Activated CD8-positive, alpha-beta T cell treated with anti-CD3 and anti-CD28 coated beads, Interleukin-2, amount 10 ng/mL, durations not matched to agents 7 days and 5 days (primary cell): ENCODE results near the gene PVALEF. TPM values are rescaled to one million over a fixed set of nuclear protein-coding genes. Genes with fewer than 3 reads are reported as not detected.
"Not testable (repeated sequence)": the region's sequence is repeated elsewhere in the genome, so short reads cannot be mapped to it uniquely, and the experiment has no call there.

ENCODE experiments used
- ATAC-seq: fragments of 150-1000 bp; cut with Tn5 transposase; one replicate; pipeline ENCODE4 v1.10.0; 2021; ENCODE audit warnings: moderate library complexity
- CTCF ChIA-PET: fragments of 350-600 bp; sonication (Branson Sonifier 250); formaldehyde crosslinking; loops from one replicate; lab custom pipeline; 2021; ENCODE audit warnings: antibody characterized with exemption; lab: Charles Lee
- POLR2A ChIA-PET: fragments of 350-600 bp; sonication (Branson Sonifier 250); formaldehyde crosslinking; loops from one replicate; lab custom pipeline; 2021; ENCODE audit warnings: antibody characterized with exemption; lab: Charles Lee
- DNase-seq: peaks from one replicate; pipeline ENCODE4 v3.0.0-alpha.2; 2020
- H3K27ac Mint-ChIP-seq: one replicate; pipeline ENCODE4 v1.8.0; 2021; ENCODE audit warnings: mild to moderate bottlenecking, mixed read lengths
- H3K27me3 Mint-ChIP-seq: one replicate; pipeline ENCODE4 v1.8.0; 2021; ENCODE audit warnings: low read depth, mixed read lengths
- H3K36me3 Mint-ChIP-seq: one replicate; pipeline ENCODE4 v1.8.0; 2021; ENCODE audit warnings: low read depth, mixed read lengths
- H3K4me1 Mint-ChIP-seq: one replicate; pipeline ENCODE4 v1.8.0; 2021; ENCODE audit warnings: low read depth, mixed read lengths
- H3K4me3 Mint-ChIP-seq: one replicate; pipeline ENCODE4 v1.8.0; 2021; ENCODE audit warnings: mild to moderate bottlenecking, mixed read lengths
- H3K9me3 Mint-ChIP-seq: one replicate; pipeline ENCODE4 v1.8.0; 2022; ENCODE audit warnings: mixed read lengths; ENCODE audit not compliant: insufficient read depth
- total RNA-seq, 2 experiments: library from RNA; stranded (reverse); gene quantifications; one replicate each; pipeline ENCODE4 v1.2.3, GENCODE V29; 2021

PVALEF gene
- total RNA-seq, 2 experiments from 2014 or later = not detected

GRCh38 chr17:81150377-81151077, 14.8 kb upstream of the PVALEF start:
- H3K4me1 Mint-ChIP-seq = no peaks in the 10 kb centered on the region
- no peaks in the 10 kb centered on the region for H3K9me3 Mint-ChIP-seq
- no peak for ATAC-seq
- no peak overlapping the region for H3K4me3 Mint-ChIP-seq
- POLR2A ChIA-PET = interaction anchor here (0.7 kb wide), 1 partner anchor 15 kb away, joined by 3 read pairs; the partner anchor contains the start of gene PVALEF
- H3K27ac Mint-ChIP-seq = no peak overlapping the region
- no peaks in the 10 kb centered on the region for H3K36me3 Mint-ChIP-seq
- CTCF ChIA-PET = no interaction called here
- H3K27me3 Mint-ChIP-seq = no peaks in the 10 kb centered on the region
- DNase-seq = no peak

GRCh38 chr17:81151278-81151677, 14.0 kb upstream of the PVALEF start:
- Mint-ChIP-seq H3K4me3 (no peak overlapping the region), H3K27me3 (no peaks in the 10 kb centered on the region), H3K36me3 (no peaks in the 10 kb centered on the region), H3K4me1 (no peaks in the 10 kb centered on the region), H3K27ac (no peak overlapping the region), H3K9me3 (no peaks in the 10 kb centered on the region)
- POLR2A ChIA-PET = no interaction called here
- ATAC-seq = no peak
- CTCF ChIA-PET = interaction anchor here (1.0 kb wide), 1 partner anchor 17 kb away, joined by 3 read pairs; no protein-coding TSS in a partner anchor
- DNase-seq = no peak

GRCh38 chr17:81152288-81152828, 12.9 kb upstream of the PVALEF start:
- ATAC-seq = no peak
- ChIA-PET POLR2A (interaction anchor here (0.6 kb wide), 1 partner anchor 41 kb away, joined by 3 read pairs; no protein-coding TSS in a partner anchor), CTCF (no interaction called here)
- Mint-ChIP-seq H3K27me3 (no peaks in the 10 kb centered on the region), H3K27ac (no peak overlapping the region), H3K9me3 (no peaks in the 10 kb centered on the region), H3K36me3 (no peaks in the 10 kb centered on the region), H3K4me3 (no peak overlapping the region), H3K4me1 (no peaks in the 10 kb centered on the region)
- no peak for DNase-seq

- Mint-ChIP-seq H3K27ac (no peak overlapping the region), H3K4me1 (no peaks in the 10 kb centered on the region), H3K27me3 (no peaks in the 10 kb centered on the region), H3K36me3 (no peaks in the 10 kb centered on the region), H3K4me3 (no peak overlapping the region), H3K9me3 (no peaks in the 10 kb centered on the region)
- ChIA-PET CTCF (no interaction called here), POLR2A (no interaction called here)
- DNase-seq = no peak
- ATAC-seq = no peak
These were observed 11.9 kb upstream of the PVALEF start for GRCh38 chr17:81153340-81153803.

GRCh38 chr17:81154016-81154415, 11.3 kb upstream of the PVALEF start:
- H3K4me1 Mint-ChIP-seq, DNase-seq, H3K9me3 Mint-ChIP-seq, POLR2A ChIA-PET, H3K36me3 Mint-ChIP-seq, H3K27ac Mint-ChIP-seq, CTCF ChIA-PET, H3K4me3 Mint-ChIP-seq, ATAC-seq, H3K27me3 Mint-ChIP-seq: not testable (repeated sequence)

GRCh38 chr17:81154961-81155360, 10.3 kb upstream of the PVALEF start:
- ATAC-seq = no peak
- Mint-ChIP-seq H3K27me3 (no peaks in the 10 kb centered on the region), H3K4me3 (no peak overlapping the region), H3K36me3 (no peaks in the 10 kb centered on the region), H3K4me1 (peaks cover 1% of the 10 kb centered on the region), H3K9me3 (no peaks in the 10 kb centered on the region), H3K27ac (no peak overlapping the region)
- POLR2A ChIA-PET = no interaction called here
- DNase-seq = no peak
- CTCF ChIA-PET = no interaction called here

- no peaks in the 10 kb centered on the region for H3K36me3 Mint-ChIP-seq
- ATAC-seq (no peak), DNase-seq (no peak)
- H3K27me3 Mint-ChIP-seq = no peaks in the 10 kb centered on the region
- no peak overlapping the region for H3K27ac Mint-ChIP-seq
- no peaks in the 10 kb centered on the region for H3K9me3 Mint-ChIP-seq
- H3K4me1 Mint-ChIP-seq = peaks cover 5% of the 10 kb centered on the region
- POLR2A ChIA-PET = no interaction called here
- CTCF ChIA-PET = no interaction called here
- no peak overlapping the region for H3K4me3 Mint-ChIP-seq
These were observed 8.2 kb upstream of the PVALEF start for GRCh38 chr17:81156866-81157805.

GRCh38 chr17:81157848-81158687, 7.2 kb upstream of the PVALEF start:
- no peak for DNase-seq
- ATAC-seq = no peak
- peaks cover 5% of the 10 kb centered on the region for H3K4me1 Mint-ChIP-seq
- no peak overlapping the region for H3K27ac Mint-ChIP-seq
- no peaks in the 10 kb centered on the region for H3K27me3 Mint-ChIP-seq
- no peaks in the 10 kb centered on the region for H3K9me3 Mint-ChIP-seq
- H3K4me3 Mint-ChIP-seq = no peak overlapping the region
- ChIA-PET POLR2A (no interaction called here), CTCF (no interaction called here)
- H3K36me3 Mint-ChIP-seq = no peaks in the 10 kb centered on the region

- ChIA-PET CTCF (no interaction called here), POLR2A (no interaction called here)
- DNase-seq (no peak), ATAC-seq (no peak)
- Mint-ChIP-seq H3K4me3 (no peak overlapping the region), H3K27me3 (no peaks in the 10 kb centered on the region), H3K27ac (no peak overlapping the region), H3K9me3 (no peaks in the 10 kb centered on the region), H3K4me1 (peaks cover 5% of the 10 kb centered on the region), H3K36me3 (no peaks in the 10 kb centered on the region)
These were observed 6.4 kb upstream of the PVALEF start for GRCh38 chr17:81158688-81159590.

GRCh38 chr17:81159611-81160265, 5.6 kb upstream of the PVALEF start:
- DNase-seq (no peak), ATAC-seq (peak; percentile 10)
- ChIA-PET POLR2A (no interaction called here), CTCF (no interaction called here)
- Mint-ChIP-seq H3K27me3 (peaks cover 2% of the 10 kb centered on the region), H3K9me3 (no peaks in the 10 kb centered on the region), H3K36me3 (no peaks in the 10 kb centered on the region), H3K4me1 (peaks cover 5% of the 10 kb centered on the region), H3K4me3 (no peak overlapping the region), H3K27ac (no peak overlapping the region)
